Smooth muscle cell (in vitro differentiated cells): ENCODE measurements around the gene ALG2. TPM values are rescaled to one million over a fixed set of nuclear protein-coding genes. Genes with fewer than 3 reads are reported as not detected.

Experiments used
- DNase-seq: peaks from one replicate; lab custom pipeline; 2025; ENCODE audit not compliant: unreplicated experiment; lab: John Stamatoyannopoulos, UW
- H2AFZ ChIP-seq: fragments of 200-600 bp; sonication (generic); 2 replicates; pipeline ENCODE4 v1.6.0; 2016; ENCODE audit warnings: antibody characterized with exemption, low read depth, mild to moderate bottlenecking
- H3F3A ChIP-seq: fragments of 200-600 bp; sonication (generic); 2 replicates; pipeline ENCODE4 v1.6.0; 2017; ENCODE audit warnings: antibody characterized with exemption, low read depth
- H3K27ac ChIP-seq: fragments of 200-600 bp; sonication (generic); 2 replicates; pipeline ENCODE4 v1.5.1; 2016; ENCODE audit warnings: low read depth, mild to moderate bottlenecking
- H3K27me3 ChIP-seq: fragments of 200-600 bp; sonication (generic); 2 replicates; pipeline ENCODE4 v1.6.1; 2016; ENCODE audit warnings: low read depth, mild to moderate bottlenecking
- H3K36me3 ChIP-seq: fragments of 200-600 bp; sonication (generic); 2 replicates; pipeline ENCODE4 v1.5.1; 2016; ENCODE audit warnings: low read depth
- H3K4me1 ChIP-seq: fragments of 200-600 bp; sonication (generic); 2 replicates; pipeline ENCODE4 v1.5.1; 2016; ENCODE audit warnings: low read depth
- H3K4me2 ChIP-seq: fragments of 200-600 bp; sonication (generic); 2 replicates; pipeline ENCODE4 v1.6.0; 2016; ENCODE audit warnings: mild to moderate bottlenecking
- H3K4me3 ChIP-seq: fragments of 200-600 bp; sonication (generic); 2 replicates; pipeline ENCODE4 v1.5.1; 2016; ENCODE audit warnings: mild to moderate bottlenecking
- H3K79me2 ChIP-seq: fragments of 200-600 bp; sonication (generic); 2 replicates; pipeline ENCODE4 v1.6.0; 2016; ENCODE audit warnings: low read depth, mild to moderate bottlenecking
- H3K9ac ChIP-seq: fragments of 200-600 bp; sonication (generic); 2 replicates; pipeline ENCODE4 v1.6.0; 2016; ENCODE audit warnings: low read depth
- H3K9me3 ChIP-seq: fragments of 200-600 bp; sonication (generic); replicated peaks from 2 replicates; pipeline ENCODE4 v1.5.1; 2016; ENCODE audit warnings: low read depth
- H4K20me1 ChIP-seq: fragments of 200-600 bp; sonication (generic); 2 replicates; pipeline ENCODE4 v1.6.0; 2016; ENCODE audit warnings: low read depth
- WGBS: methylation state at CpG from one replicate; pipeline ENCODE4 v1.1.7; 2016; ENCODE audit warnings: low lambda C conversion rate; 5-methylcytosine and 5-hydroxymethylcytosine counted together
- polyA plus RNA-seq: library from polyadenylated mRNA; unstranded; fragments of >200 nt; fragmentation: Nextera tagmentation; extraction: Ambion mirVana; gene quantifications from 2 replicates; pipeline ENCODE4 v1.2.1, GENCODE V29; 2016
- total RNA-seq: library from RNA; depleted of rRNA; stranded (reverse); fragments of >200 nt; gene quantifications from 2 replicates; pipeline ENCODE4 v1.2.3, GENCODE V29; 2014
- TF ChIP-seq, protein P1 (sequence below): fragments of 200-600 bp; sonication (generic); IDR thresholded peaks from 2 replicates; pipeline ENCODE4 v1.5.1; 2017; ENCODE audit warnings: borderline replicate concordance, mild to moderate bottlenecking, antibody characterized with exemption; ENCODE audit not compliant: insufficient read depth, poor library complexity, severe bottlenecking

ALG2 gene
- total and polyA plus RNA-seq, 2 experiments from 2014 or later, result 53.9 to 60.4 TPM

DNA sequence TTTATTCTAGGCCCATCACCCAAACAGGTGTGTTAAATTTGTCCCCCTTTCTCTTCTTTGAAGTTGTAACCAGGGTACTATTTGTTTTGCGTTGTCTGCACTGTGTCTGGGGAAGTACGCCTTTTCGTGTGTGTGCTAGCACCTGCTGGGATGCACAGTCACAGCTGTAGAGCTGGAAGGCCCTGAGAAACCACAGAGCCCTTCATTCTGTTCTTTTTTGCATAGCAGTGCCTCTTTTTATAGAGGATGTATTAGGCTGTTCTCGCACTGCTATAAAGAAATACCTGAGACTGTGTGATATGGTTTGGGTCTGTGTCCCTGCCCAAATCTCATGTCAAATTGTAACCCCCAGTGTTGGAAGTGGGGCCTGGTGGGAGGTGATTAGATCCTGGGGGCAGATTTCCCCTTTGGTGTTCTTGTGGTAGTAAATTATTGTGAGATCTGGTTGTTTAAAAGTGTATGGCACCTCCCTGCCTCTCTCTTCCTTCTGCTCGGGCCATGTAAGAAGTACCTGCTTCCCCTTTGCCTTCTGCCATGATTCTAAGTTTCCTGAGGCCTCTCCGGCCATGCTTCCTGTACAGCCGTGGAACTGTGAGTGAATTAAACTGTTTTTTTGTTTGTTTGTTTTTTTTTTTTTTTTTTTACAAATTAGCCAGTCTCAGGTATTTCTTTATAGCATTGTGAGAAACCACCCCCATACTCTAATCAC, 14.3 kb upstream of the ALG2 start:
- H3K4me1 ChIP-seq, result peaks cover 11% of the 10 kb centered on the region
- H3F3A ChIP-seq, result no peaks in the 10 kb centered on the region
- no peaks in the 10 kb centered on the region for H3K9me3 ChIP-seq
- H2AFZ ChIP-seq, result no peak overlapping the region
- DNase-seq, result no peak
- WGBS, result 97% methylated on average over 7 of the region's 7 CpGs
- H3K27ac ChIP-seq, result no peak overlapping the region
- H3K4me3 ChIP-seq, result no peak overlapping the region
- no peak overlapping the region for H3K4me2 ChIP-seq
- H3K27me3 ChIP-seq, result no peaks in the 10 kb centered on the region
- peaks cover 19% of the 10 kb centered on the region for H4K20me1 ChIP-seq
- TF ChIP-seq, protein P1, sequence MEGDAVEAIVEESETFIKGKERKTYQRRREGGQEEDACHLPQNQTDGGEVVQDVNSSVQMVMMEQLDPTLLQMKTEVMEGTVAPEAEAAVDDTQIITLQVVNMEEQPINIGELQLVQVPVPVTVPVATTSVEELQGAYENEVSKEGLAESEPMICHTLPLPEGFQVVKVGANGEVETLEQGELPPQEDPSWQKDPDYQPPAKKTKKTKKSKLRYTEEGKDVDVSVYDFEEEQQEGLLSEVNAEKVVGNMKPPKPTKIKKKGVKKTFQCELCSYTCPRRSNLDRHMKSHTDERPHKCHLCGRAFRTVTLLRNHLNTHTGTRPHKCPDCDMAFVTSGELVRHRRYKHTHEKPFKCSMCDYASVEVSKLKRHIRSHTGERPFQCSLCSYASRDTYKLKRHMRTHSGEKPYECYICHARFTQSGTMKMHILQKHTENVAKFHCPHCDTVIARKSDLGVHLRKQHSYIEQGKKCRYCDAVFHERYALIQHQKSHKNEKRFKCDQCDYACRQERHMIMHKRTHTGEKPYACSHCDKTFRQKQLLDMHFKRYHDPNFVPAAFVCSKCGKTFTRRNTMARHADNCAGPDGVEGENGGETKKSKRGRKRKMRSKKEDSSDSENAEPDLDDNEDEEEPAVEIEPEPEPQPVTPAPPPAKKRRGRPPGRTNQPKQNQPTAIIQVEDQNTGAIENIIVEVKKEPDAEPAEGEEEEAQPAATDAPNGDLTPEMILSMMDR, result no peak
- H3K9ac ChIP-seq, result no peak overlapping the region
- H3K36me3 ChIP-seq, result peaks cover 16% of the 10 kb centered on the region
- H3K79me2 ChIP-seq, result no peaks in the 10 kb centered on the region

DNA sequence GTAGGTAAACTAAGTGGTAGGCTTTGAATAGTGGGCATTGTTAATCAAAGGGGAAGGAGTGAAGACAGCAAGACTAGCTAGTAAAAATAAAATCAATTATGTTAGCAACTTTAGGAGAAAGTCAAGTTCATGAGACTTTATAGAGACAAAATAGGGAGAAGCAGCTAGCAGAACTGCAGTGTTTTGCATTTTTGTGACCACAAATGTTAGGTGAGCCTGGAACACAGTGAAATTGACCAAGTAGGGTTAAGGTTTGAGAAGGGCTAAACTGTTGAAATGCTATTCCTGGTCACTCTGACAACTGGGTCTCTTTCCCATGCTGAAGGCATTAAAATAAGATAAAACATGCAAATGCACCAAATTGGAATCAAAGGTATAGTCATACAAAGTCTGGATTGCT, 13.3 kb upstream of the ALG2 start:
- Histone ChIP-seq H3K9me3 (no peaks in the 10 kb centered on the region), H3K4me2 (no peak overlapping the region), H3K36me3 (peaks cover 23% of the 10 kb centered on the region), H4K20me1 (peaks cover 29% of the 10 kb centered on the region), H3K4me3 (no peak overlapping the region), H3K4me1 (peaks cover 10% of the 10 kb centered on the region), H2AFZ (no peak overlapping the region), H3K9ac (no peak overlapping the region), H3K27me3 (no peaks in the 10 kb centered on the region), H3K79me2 (peaks cover 4% of the 10 kb centered on the region), H3F3A (no peaks in the 10 kb centered on the region), H3K27ac (no peak overlapping the region)
- no peak for DNase-seq
- TF ChIP-seq, protein P1, result no peak

DNA sequence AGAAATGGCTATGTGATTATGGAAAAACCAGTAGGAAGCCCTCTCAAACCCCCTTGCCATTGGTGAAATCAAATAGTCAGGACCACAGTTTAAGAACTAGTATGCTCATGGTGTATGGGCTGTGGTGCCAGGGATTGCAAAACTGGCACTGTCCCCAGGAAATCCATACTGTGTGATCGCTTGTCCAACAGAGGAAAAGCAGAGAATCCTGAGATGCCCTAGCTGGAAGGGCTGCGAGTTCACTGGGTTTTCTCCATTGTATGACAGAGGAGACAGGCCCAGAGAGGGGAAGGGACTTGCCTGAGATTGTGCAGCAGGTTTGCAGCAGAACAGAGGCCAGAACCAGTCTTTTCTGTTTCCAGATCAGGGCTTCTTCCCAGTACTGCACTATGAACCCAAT, 12.9 kb upstream of the ALG2 start:
- H3K9ac ChIP-seq, result no peak overlapping the region
- TF ChIP-seq, protein P1, result no peak
- H4K20me1 ChIP-seq, result peaks cover 34% of the 10 kb centered on the region
- H3F3A ChIP-seq, result no peaks in the 10 kb centered on the region
- 93% methylated on average over 2 of the region's 2 CpGs for WGBS
- peaks cover 9% of the 10 kb centered on the region for H3K79me2 ChIP-seq
- H3K4me3 ChIP-seq, result no peak overlapping the region
- no peak overlapping the region for H3K27ac ChIP-seq
- no peaks in the 10 kb centered on the region for H3K27me3 ChIP-seq
- DNase-seq, result no peak
- peaks cover 5% of the 10 kb centered on the region for H3K4me1 ChIP-seq
- H2AFZ ChIP-seq, result no peak overlapping the region
- H3K4me2 ChIP-seq, result no peak overlapping the region
- H3K36me3 ChIP-seq, result peaks cover 23% of the 10 kb centered on the region
- H3K9me3 ChIP-seq, result no peaks in the 10 kb centered on the region

DNA sequence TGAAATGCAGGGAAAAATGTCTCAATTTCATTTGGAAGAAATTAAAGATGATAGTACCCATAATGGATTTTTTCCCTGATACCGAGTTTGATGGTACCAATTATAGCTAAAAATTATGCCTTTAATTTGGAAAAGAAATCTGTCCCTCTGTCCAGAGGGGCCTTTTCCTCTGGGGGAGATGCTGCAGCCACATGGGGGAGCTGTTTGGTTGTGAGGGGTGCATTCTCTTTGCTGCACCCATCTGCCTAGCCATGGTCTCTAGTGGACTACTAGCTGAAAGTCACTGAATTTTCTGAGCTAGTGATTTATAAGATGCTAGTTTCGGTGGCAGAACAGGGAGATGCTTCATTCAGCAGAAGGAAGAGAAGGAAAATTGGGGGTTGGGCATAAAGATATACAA, 10.0 kb upstream of the ALG2 start:
- H3K9me3 ChIP-seq, result no peaks in the 10 kb centered on the region
- H3K9ac ChIP-seq, result no peak overlapping the region
- H4K20me1 ChIP-seq, result peaks cover 62% of the 10 kb centered on the region
- H3K79me2 ChIP-seq, result peaks cover 9% of the 10 kb centered on the region
- WGBS, result 88% methylated on average over 2 of the region's 2 CpGs
- no peaks in the 10 kb centered on the region for H3K27me3 ChIP-seq
- H3K4me3 ChIP-seq, result no peak overlapping the region
- no peak overlapping the region for H2AFZ ChIP-seq
- peaks cover 39% of the 10 kb centered on the region for H3K36me3 ChIP-seq
- no peak for DNase-seq
- TF ChIP-seq, protein P1, result peak; percentile 44
- no peak overlapping the region for H3K27ac ChIP-seq
- H3F3A ChIP-seq, result no peaks in the 10 kb centered on the region
- no peak overlapping the region for H3K4me2 ChIP-seq
- no peaks in the 10 kb centered on the region for H3K4me1 ChIP-seq
